ENCODE data around the gene SYS1.
"Not testable (repeated sequence)": the region's sequence is repeated elsewhere in the genome, so short reads cannot be mapped to it uniquely, and the experiment has no call there.

SYS1 gene

GRCh38 chr20:45342855-45343531 is 20.0 kb upstream of the SYS1 start:
- no peaks in the 10 kb centered on the region for H3K9me3 Mint-ChIP-seq
- H3K36me3 Mint-ChIP-seq (ENCODE audit: insufficient read depth) = no peaks in the 10 kb centered on the region
- ATAC-seq (replicated peaks) (no peak), DNase-seq (no peak)
- no peaks in the 10 kb centered on the region for H3K27me3 Mint-ChIP-seq
- H3K27ac Mint-ChIP-seq = no peak overlapping the region
- no peak overlapping the region for H3K4me3 Mint-ChIP-seq
- peaks cover 4 to 15% of the 10 kb centered on the region in 2 donors for H3K4me1 Mint-ChIP-seq (ENCODE audit: low read depth in 2 of 2)

DNA sequence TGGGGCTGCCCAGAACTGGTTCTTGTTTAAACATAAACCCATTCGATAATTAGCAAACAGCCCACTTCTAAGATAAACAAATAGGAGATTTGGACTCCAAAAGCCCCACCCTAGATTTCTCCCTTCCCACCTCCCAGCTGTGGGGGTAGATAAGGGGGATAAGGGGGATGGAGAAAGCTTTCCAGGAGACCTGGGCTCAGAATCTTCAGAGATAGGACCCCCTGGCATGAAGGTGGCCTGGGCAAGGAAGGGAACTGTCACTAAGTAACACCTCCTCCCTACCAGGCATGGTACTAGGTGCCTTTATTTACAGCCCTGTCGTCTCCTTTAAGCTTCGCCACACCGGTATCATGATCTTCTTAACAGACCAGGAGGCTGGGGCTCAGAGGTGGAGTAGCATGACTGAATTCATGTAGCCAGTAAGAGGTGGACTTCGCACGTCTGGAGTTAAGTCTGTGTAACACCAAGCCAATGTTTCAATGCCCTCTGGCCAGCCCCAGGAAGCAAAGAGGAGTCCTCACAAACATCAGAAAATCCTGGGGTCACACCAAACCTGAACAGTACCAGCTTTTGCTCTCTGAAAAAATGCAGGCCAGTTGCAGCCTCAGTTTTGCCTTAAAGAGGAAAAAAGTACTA is 19.3 kb upstream of the SYS1 start:
- DNase-seq (no peak), ATAC-seq (replicated peaks) (no peak)
- peaks cover 8 to 17% of the 10 kb centered on the region in 2 donors for H3K4me1 Mint-ChIP-seq (ENCODE audit: low read depth in 2 of 2)
- no peaks in the 10 kb centered on the region for H3K27me3 Mint-ChIP-seq
- H3K4me3 Mint-ChIP-seq = no peak overlapping the region
- H3K27ac Mint-ChIP-seq = peak overlapping the region in 1 of 2 donors; percentile 29
- no peaks in the 10 kb centered on the region for H3K9me3 Mint-ChIP-seq
- H3K36me3 Mint-ChIP-seq (ENCODE audit: insufficient read depth) = no peaks in the 10 kb centered on the region

GRCh38 chr20:45344168-45344860 is 18.6 kb upstream of the SYS1 start:
- no peaks in the 10 kb centered on the region for H3K27me3 Mint-ChIP-seq
- H3K4me3 Mint-ChIP-seq = no peak overlapping the region
- no peaks in the 10 kb centered on the region for H3K36me3 Mint-ChIP-seq (ENCODE audit: insufficient read depth)
- H3K4me1 Mint-ChIP-seq (ENCODE audit: low read depth in 2 of 2) = peaks cover 8 to 17% of the 10 kb centered on the region in 2 donors
- no peaks in the 10 kb centered on the region for H3K9me3 Mint-ChIP-seq
- no peak for ATAC-seq (replicated peaks)
- no peak for DNase-seq
- H3K27ac Mint-ChIP-seq = peak overlapping the region in 1 of 2 donors; percentile 29

- Mint-ChIP-seq H3K27ac (no peak overlapping the region), H3K9me3 (no peaks in the 10 kb centered on the region), H3K27me3 (no peaks in the 10 kb centered on the region), H3K4me3 (no peak overlapping the region), H3K36me3 (ENCODE audit: insufficient read depth) (no peaks in the 10 kb centered on the region), H3K4me1 (ENCODE audit: low read depth in 2 of 2) (peaks cover 8 to 17% of the 10 kb centered on the region in 2 donors)
- DNase-seq (no peak), ATAC-seq (replicated peaks) (no peak)
Observed at GRCh38 chr20:45345104-45345936, 17.6 kb upstream of the SYS1 start.

GRCh38 chr20:45346291-45346718 is 16.7 kb upstream of the SYS1 start:
- no peaks in the 10 kb centered on the region for H3K36me3 Mint-ChIP-seq (ENCODE audit: insufficient read depth)
- ATAC-seq (replicated peaks) = peak; percentile 11
- peaks cover 8 to 17% of the 10 kb centered on the region in 2 donors for H3K4me1 Mint-ChIP-seq (ENCODE audit: low read depth in 2 of 2)
- DNase-seq = no peak
- H3K9me3 Mint-ChIP-seq = no peaks in the 10 kb centered on the region
- no peaks in the 10 kb centered on the region for H3K27me3 Mint-ChIP-seq
- peak overlapping the region in 1 of 2 donors; percentile 82 for H3K4me3 Mint-ChIP-seq
- H3K27ac Mint-ChIP-seq = no peak overlapping the region

- H3K9me3 Mint-ChIP-seq = no peaks in the 10 kb centered on the region
- H3K4me1 Mint-ChIP-seq (ENCODE audit: low read depth in 2 of 2) = peaks cover 8 to 17% of the 10 kb centered on the region in 2 donors
- no peaks in the 10 kb centered on the region for H3K36me3 Mint-ChIP-seq (ENCODE audit: insufficient read depth)
- DNase-seq = no peak
- no peak for ATAC-seq (replicated peaks)
- peak overlapping the region; percentile 81 to 82 for H3K4me3 Mint-ChIP-seq
- no peaks in the 10 kb centered on the region for H3K27me3 Mint-ChIP-seq
- peak overlapping the region; percentile 67 to 81 for H3K27ac Mint-ChIP-seq
Observed at GRCh38 chr20:45346851-45347250, 16.1 kb upstream of the SYS1 start.

DNA sequence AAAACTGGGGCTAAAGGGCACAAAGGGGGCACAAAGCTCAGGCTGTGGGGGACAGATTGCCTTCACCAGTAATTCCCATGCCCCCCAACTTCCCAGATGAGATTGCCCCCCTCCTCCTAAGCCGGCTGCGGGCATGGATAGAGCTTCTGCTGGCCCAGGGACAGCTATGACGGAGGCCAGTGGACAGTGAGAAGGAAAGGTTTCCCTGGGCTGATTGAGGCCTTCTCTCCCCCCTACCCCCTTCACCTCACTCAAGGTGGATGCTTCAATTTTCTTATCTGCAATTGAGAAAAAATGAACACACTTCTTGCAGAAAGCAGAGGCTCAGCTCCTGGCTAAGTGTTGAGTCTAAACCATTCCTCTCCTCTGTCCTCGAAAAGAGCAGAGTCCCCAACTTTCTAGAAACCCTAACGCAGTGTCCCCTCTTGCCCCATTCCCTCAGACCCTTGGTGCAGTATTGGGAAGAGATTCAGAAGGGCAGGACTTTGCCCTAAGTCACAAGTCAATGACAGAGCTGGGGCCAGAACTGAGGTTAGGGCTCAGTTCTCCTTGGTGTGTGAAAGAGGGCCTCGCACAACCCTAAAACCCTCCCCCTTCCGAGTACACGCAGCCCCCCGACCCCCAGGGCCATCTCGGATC is 15.5 kb upstream of the SYS1 start:
- H3K9me3 Mint-ChIP-seq = no peaks in the 10 kb centered on the region

GRCh38 chr20:45347936-45348778 is 14.8 kb upstream of the SYS1 start, which contains the start of gene SDC4:
SDC4 (minus strand) TSS chr20:45348424; CDS start chr20:45348384, 40 bp downstream.
- Mint-ChIP-seq H3K27ac (peak within 1 kb of the TSS; percentile 67 to 81), H3K4me1 (ENCODE audit: low read depth in 2 of 2) (peaks cover 8 to 17% of the 10 kb centered on the region in 2 donors), H3K27me3 (no peaks in the 10 kb centered on the region), H3K36me3 (ENCODE audit: insufficient read depth) (no peaks in the 10 kb centered on the region), H3K4me3 (peak within 1 kb of the TSS; percentile 81 to 82), H3K9me3 (no peaks in the 10 kb centered on the region)
- DNase-seq (peak; percentile 28 to 50 (median 47)), ATAC-seq (replicated peaks) (peak; percentile 90)

More for the DNA sequence above, 15.5 kb upstream of the SYS1 start:
- Mint-ChIP-seq H3K36me3 (ENCODE audit: insufficient read depth) (no peaks in the 10 kb centered on the region), H3K4me1 (ENCODE audit: low read depth in 2 of 2) (peaks cover 8 to 17% of the 10 kb centered on the region in 2 donors), H3K27me3 (no peaks in the 10 kb centered on the region), H3K4me3 (peak overlapping the region; percentile 81 to 82), H3K27ac (peak overlapping the region; percentile 67 to 81)
- peak; percentile 8 for ATAC-seq (replicated peaks)
- no peak for DNase-seq

DNA sequence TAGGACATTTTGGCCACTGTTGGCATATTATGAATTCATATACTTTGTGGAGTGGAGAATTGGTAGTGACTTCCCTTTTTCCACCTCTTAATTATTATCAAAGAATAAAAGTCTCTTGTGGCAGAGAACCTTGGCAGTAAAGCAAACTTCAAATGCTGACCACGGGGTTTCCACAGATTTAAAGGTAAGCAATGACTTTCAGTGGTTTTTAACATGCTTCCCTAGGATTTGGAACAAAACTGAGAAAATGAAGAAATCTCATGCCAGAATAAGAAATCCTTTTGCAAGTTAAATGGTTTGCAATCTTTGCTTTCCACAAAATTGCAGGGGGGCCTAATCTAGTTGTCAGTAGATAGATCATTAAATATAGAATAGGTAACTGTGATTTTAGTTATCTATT is 12.7 kb upstream of the SYS1 start:
- H3K4me1 Mint-ChIP-seq (ENCODE audit: low read depth in 2 of 2) = peaks cover 8 to 20% of the 10 kb centered on the region in 2 donors
- no peak for ATAC-seq (replicated peaks)
- no peak overlapping the region for H3K27ac Mint-ChIP-seq
- H3K9me3 Mint-ChIP-seq = no peaks in the 10 kb centered on the region
- no peaks in the 10 kb centered on the region for H3K27me3 Mint-ChIP-seq
- DNase-seq = no peak
- no peaks in the 10 kb centered on the region for H3K36me3 Mint-ChIP-seq (ENCODE audit: insufficient read depth)
- H3K4me3 Mint-ChIP-seq = no peak overlapping the region

DNA sequence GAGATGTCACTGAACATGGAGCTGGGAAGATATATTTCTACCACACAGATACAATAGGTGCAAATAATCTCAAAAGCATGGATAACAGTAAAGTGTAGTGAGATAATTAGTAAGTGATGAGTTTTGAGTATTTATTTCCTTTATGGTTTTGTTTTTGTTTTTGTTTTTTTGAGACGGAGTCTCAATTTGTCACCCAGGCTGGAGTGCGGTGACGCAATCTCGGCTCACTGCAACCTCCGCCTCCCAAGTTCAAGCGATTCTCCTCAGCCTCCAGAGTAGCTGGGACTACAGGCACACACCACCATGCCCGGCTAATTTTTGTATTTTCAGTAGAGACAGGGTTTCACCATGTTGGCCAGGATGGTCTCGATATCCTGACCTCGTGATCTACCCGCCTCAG is 12.2 kb upstream of the SYS1 start:
- not testable (repeated sequence) for H3K9me3 Mint-ChIP-seq; DNase-seq; H3K27me3 Mint-ChIP-seq; ATAC-seq (replicated peaks); H3K4me3 Mint-ChIP-seq; H3K27ac Mint-ChIP-seq; H3K36me3 Mint-ChIP-seq (ENCODE audit: insufficient read depth)
- H3K4me1 Mint-ChIP-seq (ENCODE audit: low read depth in 2 of 2) = peaks cover 8 to 19% of the 10 kb centered on the region in 2 donors

GRCh38 chr20:45352729-45353128 is 10.2 kb upstream of the SYS1 start:
- DNase-seq (no peak), ATAC-seq (replicated peaks) (no peak)
- Mint-ChIP-seq H3K4me3 (no peak overlapping the region), H3K27ac (no peak overlapping the region), H3K36me3 (ENCODE audit: insufficient read depth) (no peaks in the 10 kb centered on the region), H3K4me1 (ENCODE audit: low read depth in 2 of 2) (peaks cover 7 to 12% of the 10 kb centered on the region in 2 donors), H3K9me3 (no peaks in the 10 kb centered on the region), H3K27me3 (no peaks in the 10 kb centered on the region)

- DNase-seq (no peak), ATAC-seq (replicated peaks) (no peak)
- Mint-ChIP-seq H3K9me3 (no peaks in the 10 kb centered on the region), H3K27ac (peak overlapping the region in 1 of 2 donors; percentile 54), H3K4me3 (no peak overlapping the region), H3K36me3 (ENCODE audit: insufficient read depth) (no peaks in the 10 kb centered on the region), H3K4me1 (ENCODE audit: low read depth in 2 of 2) (peaks cover 3 to 9% of the 10 kb centered on the region in 2 donors), H3K27me3 (no peaks in the 10 kb centered on the region)
Observed at GRCh38 chr20:45353746-45354145, 9.2 kb upstream of the SYS1 start.

Data from effector memory CD8-positive, alpha-beta T cell (primary cell).